Vagina (tissue), 2 donors: ENCODE data around the gene DYRK1A. TPM values are rescaled to one million over a fixed set of nuclear protein-coding genes. Genes with fewer than 3 reads are reported as not detected.

Experiments used
- DNase-seq, 2 donors: peaks; one replicate each; pipeline ENCODE4 v3.0.0-alpha.2; 2017; ENCODE audit errors: extremely low spot score in 2 of 2
- H3K27ac ChIP-seq: fragments of 200-600 bp; sonication (generic); one replicate; pipeline ENCODE4 v1.5.1; 2019
- H3K27me3 ChIP-seq: fragments of 200-600 bp; sonication (generic); one replicate; pipeline ENCODE4 v1.5.1; 2019
- H3K36me3 ChIP-seq, 2 donors: fragments of 200-600 bp; sonication (generic); one replicate each; pipeline ENCODE4 v1.5.1; 2017 to 2019
- H3K4me1 ChIP-seq: fragments of 200-600 bp; sonication (generic); one replicate; pipeline ENCODE4 v1.5.1; 2019
- H3K4me3 ChIP-seq, 2 donors: fragments of 200-600 bp; sonication (generic); 1 replicate in 1 of 2; 2 replicates in 1 of 2; pipeline ENCODE4 v1.5.1; 2016 to 2019
- H3K9me3 ChIP-seq: fragments of 200-600 bp; sonication (generic); one replicate; pipeline ENCODE4 v1.5.1; 2019
- POLR2A ChIP-seq, 2 donors: fragments of 450-650 bp; IDR thresholded peaks; one replicate each; pipeline ENCODE4 v1.6.1; 2017; ENCODE audit warnings: antibody characterized with exemption in 2 of 2, mild to moderate bottlenecking in 2 of 2, moderate library complexity in 2 of 2
- POLR2AphosphoS5 ChIP-seq, 2 donors: sonication (generic); formaldehyde crosslinking; IDR thresholded peaks; one replicate each; pipeline ENCODE4 v1.9.0; 2017; ENCODE audit warnings: antibody characterized with exemption in 2 of 2, mild to moderate bottlenecking in 2 of 2, low read depth in 1 of 2; ENCODE audit not compliant: insufficient read depth in 1 of 2
- intact Hi-C: fragments of 100-400 bp; cut with DNase I; formaldehyde crosslinking; loops from one replicate; pipeline ENCODE4 v1.15.1; 2023
- total RNA-seq: library from RNA; depleted of rRNA; stranded (reverse); fragments of >200 nt; gene quantifications from one replicate; pipeline ENCODE4 v1.2.3, GENCODE V29; 2016
- TF ChIP-seq, protein P1 (sequence below), 3 experiments: fragments of 450-650 bp in 2 of 3; fragments of 200-600 bp in 1 of 3; sonication (generic) in 1 of 3; IDR thresholded peaks; one replicate each; pipeline ENCODE4 v1.5.1; 2017 to 2019; ENCODE audit warnings: antibody characterized with exemption in 3 of 3, mild to moderate bottlenecking in 2 of 3, moderate library complexity in 2 of 3

The DYRK1A gene
- total RNA-seq, 1 donor from 2014 or later: 78.1 TPM

DNA sequence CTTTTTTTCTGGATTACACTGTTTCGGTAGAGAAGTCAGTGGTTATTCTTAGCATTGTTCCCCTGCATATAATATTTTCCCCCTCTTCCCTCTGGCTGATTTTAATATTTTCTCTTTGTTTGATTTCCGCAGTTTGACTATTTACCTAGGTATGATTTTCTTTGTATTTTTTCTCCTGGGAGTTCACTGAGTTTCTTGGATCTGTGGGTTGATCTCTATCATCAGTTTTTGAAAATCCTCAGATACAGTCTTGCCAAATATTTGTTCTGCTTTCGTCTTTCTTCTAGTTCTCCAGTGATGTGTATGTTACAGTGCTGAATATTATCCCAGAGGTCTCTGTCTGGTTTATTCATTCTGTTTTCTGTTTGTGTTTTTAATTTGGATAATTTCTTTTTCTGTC lies 136.4 kb downstream of the DYRK1A start:
- no peak overlapping the region for H3K27ac ChIP-seq
- no peak for TF ChIP-seq POLR2AphosphoS5 (IDR thresholded peaks at IDR 0.05; ENCODE audit: insufficient read depth in 1 of 2, low read depth in 1 of 2)
- TF ChIP-seq, protein P1, sequence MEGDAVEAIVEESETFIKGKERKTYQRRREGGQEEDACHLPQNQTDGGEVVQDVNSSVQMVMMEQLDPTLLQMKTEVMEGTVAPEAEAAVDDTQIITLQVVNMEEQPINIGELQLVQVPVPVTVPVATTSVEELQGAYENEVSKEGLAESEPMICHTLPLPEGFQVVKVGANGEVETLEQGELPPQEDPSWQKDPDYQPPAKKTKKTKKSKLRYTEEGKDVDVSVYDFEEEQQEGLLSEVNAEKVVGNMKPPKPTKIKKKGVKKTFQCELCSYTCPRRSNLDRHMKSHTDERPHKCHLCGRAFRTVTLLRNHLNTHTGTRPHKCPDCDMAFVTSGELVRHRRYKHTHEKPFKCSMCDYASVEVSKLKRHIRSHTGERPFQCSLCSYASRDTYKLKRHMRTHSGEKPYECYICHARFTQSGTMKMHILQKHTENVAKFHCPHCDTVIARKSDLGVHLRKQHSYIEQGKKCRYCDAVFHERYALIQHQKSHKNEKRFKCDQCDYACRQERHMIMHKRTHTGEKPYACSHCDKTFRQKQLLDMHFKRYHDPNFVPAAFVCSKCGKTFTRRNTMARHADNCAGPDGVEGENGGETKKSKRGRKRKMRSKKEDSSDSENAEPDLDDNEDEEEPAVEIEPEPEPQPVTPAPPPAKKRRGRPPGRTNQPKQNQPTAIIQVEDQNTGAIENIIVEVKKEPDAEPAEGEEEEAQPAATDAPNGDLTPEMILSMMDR (IDR thresholded peaks at IDR 0.05): no peak
- no peak for TF ChIP-seq POLR2A (IDR thresholded peaks at IDR 0.05)
- intact Hi-C loops: no loop called here
- H3K27me3 ChIP-seq: no peaks in the 10 kb centered on the region
- H3K4me1 ChIP-seq: peaks cover 8% of the 10 kb centered on the region
- H3K36me3 ChIP-seq: peaks cover 0 to 43% of the 10 kb centered on the region in 2 donors
- DNase-seq: no peak
- H3K4me3 ChIP-seq: no peak overlapping the region
- no peaks in the 10 kb centered on the region for H3K9me3 ChIP-seq

DNA sequence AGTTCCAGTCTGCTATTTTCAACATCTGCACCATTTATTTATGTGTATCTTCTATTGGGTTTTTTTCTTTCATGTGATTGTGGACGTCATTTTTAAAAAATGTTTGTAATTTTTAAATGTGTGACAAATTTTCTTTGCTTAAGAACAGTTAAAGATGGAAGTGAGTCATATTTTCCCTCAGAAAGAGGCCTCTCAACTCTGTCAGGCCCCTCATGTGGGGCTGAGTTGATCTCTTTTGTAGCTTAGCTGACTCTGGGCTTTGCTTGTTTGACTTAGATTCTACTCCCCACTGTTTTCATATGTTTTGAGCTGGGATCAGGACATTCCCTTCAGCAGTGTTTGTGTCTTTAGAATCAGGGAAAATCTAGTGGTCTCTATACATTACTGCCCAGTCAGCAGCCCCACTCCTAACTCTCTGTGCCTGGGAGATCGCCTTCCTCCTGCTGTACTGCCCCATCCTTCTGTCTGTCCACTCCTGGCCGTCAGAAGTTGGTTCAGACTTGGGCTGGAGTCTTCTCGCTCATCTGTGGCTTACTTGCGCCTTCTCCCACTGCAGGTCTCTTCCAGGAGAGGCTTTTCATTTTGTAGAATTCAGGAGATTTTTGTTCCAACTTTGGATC lies 137.4 kb downstream of the DYRK1A start:
- Histone ChIP-seq H3K4me3 (no peak overlapping the region), H3K4me1 (peaks cover 12% of the 10 kb centered on the region), H3K36me3 (peaks cover 0 to 53% of the 10 kb centered on the region in 2 donors), H3K27me3 (no peaks in the 10 kb centered on the region), H3K27ac (no peak overlapping the region), H3K9me3 (no peaks in the 10 kb centered on the region)
- intact Hi-C loops: no loop called here
- TF ChIP-seq POLR2AphosphoS5 (IDR thresholded peaks at IDR 0.05; ENCODE audit: insufficient read depth in 1 of 2, low read depth in 1 of 2) (no peak), POLR2A (IDR thresholded peaks at IDR 0.05) (no peak)
- TF ChIP-seq, protein P1 (IDR thresholded peaks at IDR 0.05): no peak
- no peak for DNase-seq

DNA sequence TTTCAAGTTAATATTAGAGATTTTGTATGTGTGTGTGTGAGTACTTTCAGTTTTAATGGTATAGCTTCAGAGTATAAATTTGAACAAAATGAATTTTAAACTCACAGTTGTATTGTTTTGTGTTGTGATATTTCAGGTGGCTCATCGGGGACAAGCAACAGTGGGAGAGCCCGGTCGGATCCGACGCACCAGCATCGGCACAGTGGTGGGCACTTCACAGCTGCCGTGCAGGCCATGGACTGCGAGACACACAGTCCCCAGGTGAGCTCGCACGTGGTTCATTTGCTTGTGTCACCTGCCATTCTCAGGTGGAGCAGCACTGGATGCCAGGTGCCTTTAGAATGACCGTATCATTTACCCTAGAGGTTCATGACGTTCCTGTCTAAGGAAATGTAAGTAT lies 139.4 kb downstream of the DYRK1A start:
- TF ChIP-seq POLR2A (IDR thresholded peaks at IDR 0.05): no peak
- H3K27ac ChIP-seq: no peak overlapping the region
- no peak for DNase-seq
- peaks cover 12% of the 10 kb centered on the region for H3K4me1 ChIP-seq
- no peak overlapping the region for H3K4me3 ChIP-seq
- no peaks in the 10 kb centered on the region for H3K9me3 ChIP-seq
- H3K36me3 ChIP-seq: peaks cover 0 to 58% of the 10 kb centered on the region in 2 donors
- no peaks in the 10 kb centered on the region for H3K27me3 ChIP-seq
- intact Hi-C loops: no loop called here

DNA sequence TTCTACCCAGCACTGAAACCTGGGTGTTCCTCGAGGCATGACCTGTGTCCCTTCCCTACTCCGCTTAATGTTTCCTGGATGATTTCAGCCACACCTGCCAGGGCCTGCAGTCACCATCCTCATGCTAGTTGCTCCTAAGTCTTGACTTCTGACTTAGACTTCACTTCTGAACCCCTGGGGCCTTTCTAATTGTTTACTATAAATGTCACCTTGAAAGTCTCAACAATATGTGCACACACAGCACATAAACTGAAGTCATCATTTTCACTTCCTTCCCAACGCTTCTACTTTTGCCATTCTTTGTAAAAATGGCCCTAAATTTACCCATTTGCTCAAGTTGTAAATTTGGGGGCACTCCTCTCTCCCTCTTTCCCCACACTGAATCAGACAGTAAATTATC lies 141.1 kb downstream of the DYRK1A start:
- intact Hi-C loops: no loop called here
- peaks cover 12% of the 10 kb centered on the region for H3K4me1 ChIP-seq
- H3K27me3 ChIP-seq: no peaks in the 10 kb centered on the region
- TF ChIP-seq POLR2AphosphoS5 (IDR thresholded peaks at IDR 0.05; ENCODE audit: insufficient read depth in 1 of 2, low read depth in 1 of 2) (no peak), POLR2A (IDR thresholded peaks at IDR 0.05) (no peak)
- TF ChIP-seq, protein P1 (IDR thresholded peaks at IDR 0.05): no peak
- H3K36me3 ChIP-seq: peaks cover 0 to 74% of the 10 kb centered on the region in 2 donors
- no peak overlapping the region for H3K27ac ChIP-seq
- no peak for DNase-seq
- H3K4me3 ChIP-seq: no peak overlapping the region
- H3K9me3 ChIP-seq: no peaks in the 10 kb centered on the region

DNA sequence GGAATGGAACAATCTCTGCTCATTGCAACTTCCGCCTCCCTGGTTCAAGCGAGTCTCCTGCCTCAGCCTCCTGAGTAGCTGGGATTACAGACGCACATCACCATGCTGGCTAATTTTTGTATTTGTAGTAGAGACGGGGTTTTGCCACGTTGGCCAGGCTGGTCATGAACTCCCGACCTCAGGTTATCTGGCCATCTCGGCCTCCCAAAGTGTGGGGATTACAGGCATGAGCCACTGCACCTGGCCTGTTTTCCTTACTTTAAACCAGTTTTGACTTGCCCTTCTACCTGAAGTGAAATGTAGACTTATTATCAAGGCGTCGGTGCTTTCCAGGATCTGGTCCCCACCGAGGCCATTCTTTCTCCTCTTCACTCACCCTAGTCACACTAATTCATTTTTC lies 141.8 kb downstream of the DYRK1A start:
- Histone ChIP-seq H3K4me3 (no peak overlapping the region), H3K4me1 (peaks cover 16% of the 10 kb centered on the region), H3K27ac (no peak overlapping the region), H3K27me3 (no peaks in the 10 kb centered on the region), H3K9me3 (no peaks in the 10 kb centered on the region), H3K36me3 (peaks cover 0 to 77% of the 10 kb centered on the region in 2 donors)
- TF ChIP-seq POLR2AphosphoS5 (IDR thresholded peaks at IDR 0.05; ENCODE audit: insufficient read depth in 1 of 2, low read depth in 1 of 2) (no peak), POLR2A (IDR thresholded peaks at IDR 0.05) (no peak)
- TF ChIP-seq, protein P1 (IDR thresholded peaks at IDR 0.05): no peak
- intact Hi-C loops: no loop called here
- no peak for DNase-seq
